Caco-2 (cell line): ENCODE results near the gene H1-8. TPM values are rescaled to one million over a fixed set of nuclear protein-coding genes. Genes with fewer than 3 reads are reported as not detected.

Source experiments
- BruUV-seq: library from RNA; stranded (reverse); fragments of 400-500 nt; replicated peaks from 2 replicates; lab custom pipeline; 2021; lab: Mats Ljungman, UMichigan
- CTCF ChIA-PET: fragments of 300-600 bp; sonication (Branson Sonifier 250); formaldehyde crosslinking; loops from one replicate; lab custom pipeline; 2022; ENCODE audit warnings: antibody characterized with exemption; lab: Charles Lee
- POLR2A ChIA-PET: fragments of 300-600 bp; sonication (Branson Sonifier 250); formaldehyde crosslinking; loops from one replicate; lab custom pipeline; 2022; ENCODE audit warnings: antibody characterized with exemption; lab: Charles Lee
- DNase-seq, 2 experiments: peaks; one replicate each; pipeline versions ENCODE4 v3.0.0 to v3.0.0-alpha.2; 2020 to 2022
- H3K27me3 ChIP-seq: replicated peaks from 2 replicates; pipeline ENCODE4 v1.6.0; 2011; ENCODE audit warnings: low read length; ENCODE audit not compliant: control insufficient read depth, insufficient read depth
- H3K36me3 ChIP-seq: 2 replicates; pipeline ENCODE4 v1.5.1; 2011; ENCODE audit warnings: low read length; ENCODE audit not compliant: control insufficient read depth, insufficient read depth
- H3K4me1 ChIP-seq: fragments of 250-450 bp; sonication (Bioruptor Pico); 2 replicates; pipeline ENCODE4 v1.5.1; 2020; ENCODE audit warnings: mild to moderate bottlenecking
- H3K4me3 ChIP-seq: 2 replicates; pipeline ENCODE4 v1.5.1; 2011; ENCODE audit warnings: low read depth, mild to moderate bottlenecking, control low read depth, low read length
- H3K9me3 ChIP-seq: fragments of 250-450 bp; sonication (Bioruptor Pico); 2 replicates; pipeline ENCODE4 v1.5.1; 2020; ENCODE audit warnings: mild to moderate bottlenecking, moderate library complexity
- H3K27ac Mint-ChIP-seq: one replicate; pipeline ENCODE4 v1.8.0; 2022; ENCODE audit warnings: mixed read lengths; ENCODE audit not compliant: unreplicated experiment
- H3K27me3 Mint-ChIP-seq: one replicate; pipeline ENCODE4 v1.8.0; 2022; ENCODE audit warnings: mixed read lengths; ENCODE audit not compliant: insufficient read depth, unreplicated experiment
- H3K36me3 Mint-ChIP-seq: one replicate; pipeline ENCODE4 v1.8.0; 2022; ENCODE audit warnings: mild to moderate bottlenecking, mixed read lengths; ENCODE audit not compliant: insufficient read depth, unreplicated experiment
- H3K4me1 Mint-ChIP-seq: one replicate; pipeline ENCODE4 v1.8.0; 2022; ENCODE audit warnings: low read depth, mixed read lengths; ENCODE audit not compliant: unreplicated experiment
- H3K4me3 Mint-ChIP-seq: one replicate; pipeline ENCODE4 v1.8.0; 2022; ENCODE audit warnings: mild to moderate bottlenecking, moderate library complexity, mixed read lengths; ENCODE audit not compliant: unreplicated experiment
- H3K9me3 Mint-ChIP-seq: one replicate; pipeline ENCODE4 v1.8.0; 2022; ENCODE audit warnings: mixed read lengths; ENCODE audit not compliant: unreplicated experiment
- intact Hi-C: fragments of 100-400 bp; cut with micrococcal nuclease; formaldehyde crosslinking; loops from one replicate; pipeline ENCODE4 v1.10.0; 2022; ENCODE audit not compliant: unreplicated experiment
- total RNA-seq: library from RNA; stranded (reverse); gene quantifications from 2 replicates; pipeline ENCODE4 v1.2.3, GENCODE V29; 2022
- TF ChIP-seq, protein P1 (sequence below), 2 experiments: fragments of 200-600 bp in 1 of 2; IDR thresholded peaks; 1 replicate in 1 of 2; 2 replicates in 1 of 2; pipeline versions ENCODE4 v1.5.1 to v1.8.0; 2011 to 2022; ENCODE audit warnings: antibody characterized with exemption in 1 of 2, control low read depth in 1 of 2, inconsistent platforms in 1 of 2, low read depth in 1 of 2, low read length in 1 of 2, mild to moderate bottlenecking in 1 of 2, moderate library complexity in 1 of 2; ENCODE audit not compliant: insufficient read depth in 1 of 2, severe bottlenecking in 1 of 2, unreplicated experiment in 1 of 2

The H1-8 gene
- total RNA-seq, 1 experiment from 2014 or later, result not detected

DNA sequence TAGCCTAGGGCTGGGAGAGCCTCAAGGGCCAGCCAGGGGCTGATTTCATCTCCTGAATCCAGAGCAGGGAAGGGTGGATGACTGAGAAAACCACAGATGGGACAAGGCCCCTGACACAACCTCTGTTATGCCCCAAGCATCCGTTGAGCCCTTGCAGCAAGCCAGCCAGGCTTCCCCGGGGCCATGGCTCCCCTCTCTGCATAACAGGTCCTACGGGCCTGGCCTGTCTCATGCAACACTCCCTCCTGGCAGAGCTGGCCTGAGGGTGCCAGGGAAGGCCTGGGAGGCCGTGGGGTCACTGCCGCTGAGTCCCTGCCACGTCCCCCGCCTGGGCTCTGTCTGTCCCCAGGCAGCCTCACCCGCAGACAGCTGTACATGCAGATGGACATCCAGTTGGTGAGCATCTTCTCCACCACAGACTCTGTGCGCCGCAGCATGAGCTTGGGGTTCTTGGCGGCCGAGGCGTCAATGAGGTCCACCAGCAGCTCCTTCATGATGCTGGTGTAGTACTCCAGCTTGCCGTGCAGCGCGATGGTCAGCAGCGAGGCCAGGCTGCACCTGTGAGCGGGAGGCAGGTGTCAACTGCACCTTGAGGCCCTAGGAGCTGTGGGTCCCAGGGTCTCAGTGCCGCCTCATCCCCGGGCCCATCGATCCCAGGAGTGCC, 22.1 kb downstream of the H1-8 start:
- Mint-ChIP-seq H3K27me3 (no peaks in the 10 kb centered on the region), H3K36me3 (peaks cover 4% of the 10 kb centered on the region), H3K9me3 (no peaks in the 10 kb centered on the region), H3K27ac (no peak overlapping the region), H3K4me1 (peaks cover 8% of the 10 kb centered on the region), H3K4me3 (no peak overlapping the region)
- H3K4me3 ChIP-seq, result no peak overlapping the region
- no peaks in the 10 kb centered on the region for H3K27me3 ChIP-seq
- no peaks in the 10 kb centered on the region; the same call in 1 of the 2 replicates for H3K4me1 ChIP-seq
- H3K9me3 ChIP-seq, result no peaks in the 10 kb centered on the region
- ChIA-PET POLR2A (no interaction called here), CTCF (no interaction called here)
- TF ChIP-seq, protein P1, sequence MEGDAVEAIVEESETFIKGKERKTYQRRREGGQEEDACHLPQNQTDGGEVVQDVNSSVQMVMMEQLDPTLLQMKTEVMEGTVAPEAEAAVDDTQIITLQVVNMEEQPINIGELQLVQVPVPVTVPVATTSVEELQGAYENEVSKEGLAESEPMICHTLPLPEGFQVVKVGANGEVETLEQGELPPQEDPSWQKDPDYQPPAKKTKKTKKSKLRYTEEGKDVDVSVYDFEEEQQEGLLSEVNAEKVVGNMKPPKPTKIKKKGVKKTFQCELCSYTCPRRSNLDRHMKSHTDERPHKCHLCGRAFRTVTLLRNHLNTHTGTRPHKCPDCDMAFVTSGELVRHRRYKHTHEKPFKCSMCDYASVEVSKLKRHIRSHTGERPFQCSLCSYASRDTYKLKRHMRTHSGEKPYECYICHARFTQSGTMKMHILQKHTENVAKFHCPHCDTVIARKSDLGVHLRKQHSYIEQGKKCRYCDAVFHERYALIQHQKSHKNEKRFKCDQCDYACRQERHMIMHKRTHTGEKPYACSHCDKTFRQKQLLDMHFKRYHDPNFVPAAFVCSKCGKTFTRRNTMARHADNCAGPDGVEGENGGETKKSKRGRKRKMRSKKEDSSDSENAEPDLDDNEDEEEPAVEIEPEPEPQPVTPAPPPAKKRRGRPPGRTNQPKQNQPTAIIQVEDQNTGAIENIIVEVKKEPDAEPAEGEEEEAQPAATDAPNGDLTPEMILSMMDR (IDR thresholded peaks at IDR 0.05; ENCODE audit: insufficient read depth in 1 of 2, low read depth in 1 of 2, low read length in 1 of 2, severe bottlenecking in 1 of 2, unreplicated experiment in 1 of 2), result no peak
- no peaks in the 10 kb centered on the region for H3K36me3 ChIP-seq
- no TSS peak for BruUV-seq
- intact Hi-C loops, result no loop called here
- no peak for DNase-seq

- no peak for DNase-seq
- TF ChIP-seq, protein P1 (IDR thresholded peaks at IDR 0.05; ENCODE audit: insufficient read depth in 1 of 2, low read depth in 1 of 2, low read length in 1 of 2, severe bottlenecking in 1 of 2, unreplicated experiment in 1 of 2), result no peak
- H3K27me3 ChIP-seq, result no peaks in the 10 kb centered on the region
- H3K27me3 Mint-ChIP-seq, result no peaks in the 10 kb centered on the region
- no TSS peak for BruUV-seq
- H3K27ac Mint-ChIP-seq, result no peak overlapping the region
- no peaks in the 10 kb centered on the region; the same call in 1 of the 2 replicates for H3K4me1 ChIP-seq
- CTCF ChIA-PET, result no interaction called here
- no peak overlapping the region for H3K4me3 ChIP-seq
- H3K9me3 Mint-ChIP-seq, result no peaks in the 10 kb centered on the region
- H3K4me3 Mint-ChIP-seq, result no peak overlapping the region
- H3K9me3 ChIP-seq, result no peaks in the 10 kb centered on the region
- H3K36me3 ChIP-seq, result no peaks in the 10 kb centered on the region
- peaks cover 6% of the 10 kb centered on the region for H3K36me3 Mint-ChIP-seq
- intact Hi-C loops, result no loop called here
- H3K4me1 Mint-ChIP-seq, result peaks cover 2% of the 10 kb centered on the region
- POLR2A ChIA-PET, result no interaction called here
These were observed 22.9 kb downstream of the H1-8 start for GRCh38 chr3:129565902-129566301.

GRCh38 chr3:129567176-129567705, 24.3 kb downstream of the H1-8 start:
- Mint-ChIP-seq H3K4me1 (no peaks in the 10 kb centered on the region), H3K9me3 (no peaks in the 10 kb centered on the region), H3K4me3 (no peak overlapping the region), H3K27ac (no peak overlapping the region), H3K36me3 (peaks cover 6% of the 10 kb centered on the region), H3K27me3 (no peaks in the 10 kb centered on the region)
- DNase-seq, result no peak
- H3K27me3 ChIP-seq, result no peaks in the 10 kb centered on the region
- no peak overlapping the region for H3K4me3 ChIP-seq
- no peaks in the 10 kb centered on the region for H3K4me1 ChIP-seq
- BruUV-seq, result no TSS peak
- TF ChIP-seq, protein P1 (IDR thresholded peaks at IDR 0.05; ENCODE audit: insufficient read depth in 1 of 2, low read depth in 1 of 2, low read length in 1 of 2, severe bottlenecking in 1 of 2, unreplicated experiment in 1 of 2), result no peak
- H3K36me3 ChIP-seq, result no peaks in the 10 kb centered on the region
- POLR2A ChIA-PET, result no interaction called here
- intact Hi-C loops, result no loop called here
- H3K9me3 ChIP-seq, result no peaks in the 10 kb centered on the region
- CTCF ChIA-PET, result interaction anchor here (0.5 kb wide), 1 partner anchor 1414 kb away, joined by 4 read pairs; the partner anchor contains the start of gene EEFSEC
